WI38 (cell line): ENCODE data around the gene PTPRG.

Source experiments
- H3K4me3 ChIP-seq: 2 replicates; pipeline ENCODE4 v1.5.1; 2011; ENCODE audit warnings: low read depth, mild to moderate bottlenecking, control low read depth, low read length
- CTCF ChIP-seq: IDR thresholded peaks from 2 replicates; pipeline ENCODE4 v1.5.1; 2012; ENCODE audit warnings: low read depth, mild to moderate bottlenecking, control low read depth, low read length

Gene PTPRG

GRCh38 chr3:61866153-61866542 is 304.8 kb downstream of the PTPRG start:
- no peak for TF ChIP-seq CTCF
- H3K4me3 ChIP-seq = no peak overlapping the region

- TF ChIP-seq CTCF = no peak
- H3K4me3 ChIP-seq = no peak overlapping the region
Observed at GRCh38 chr3:61866961-61867461, 305.6 kb downstream of the PTPRG start.

GRCh38 chr3:61868499-61868898 is 307.1 kb downstream of the PTPRG start:
- no peak for TF ChIP-seq CTCF
- H3K4me3 ChIP-seq = no peak overlapping the region

GRCh38 chr3:61869371-61869770 is 308.0 kb downstream of the PTPRG start:
- no peak for TF ChIP-seq CTCF
- H3K4me3 ChIP-seq = no peak overlapping the region

GRCh38 chr3:61871644-61872043 is 310.3 kb downstream of the PTPRG start:
- TF ChIP-seq CTCF = no peak
- no peak overlapping the region for H3K4me3 ChIP-seq

- TF ChIP-seq CTCF = no peak
Observed at GRCh38 chr3:61872077-61872706, 310.8 kb downstream of the PTPRG start.

GRCh38 chr3:61875046-61875844 is 313.9 kb downstream of the PTPRG start:
- H3K4me3 ChIP-seq = no peak overlapping the region
- no peak for TF ChIP-seq CTCF

More at GRCh38 chr3:61872077-61872706, 310.8 kb downstream of the PTPRG start:
- no peak overlapping the region for H3K4me3 ChIP-seq
